Sigmoid colon (tissue), 4 donors: ENCODE data around the gene SLC25A39.

ENCODE experiments used
- CTCF ChIP-seq, 4 experiments: fragments of 450-650 bp in 3 of 4; fragments of 200-600 bp in 1 of 4; IDR thresholded peaks; one replicate each; pipeline ENCODE4 v1.5.1; 2016 to 2019; ENCODE audit warnings: antibody characterized with exemption in 4 of 4, mild to moderate bottlenecking in 3 of 4, moderate library complexity in 2 of 4
- POLR2AphosphoS5 ChIP-seq, 4 donors: sonication (generic); formaldehyde crosslinking; IDR thresholded peaks; one replicate each; pipeline ENCODE4 v1.6.1; 2017; ENCODE audit warnings: antibody characterized with exemption in 4 of 4

- no peak for TF ChIP-seq CTCF (IDR thresholded peaks at IDR 0.05)
- TF ChIP-seq POLR2AphosphoS5 (IDR thresholded peaks at IDR 0.05), result no peak
Measured at GRCh38 chr17:44280392-44280937, 44.2 kb downstream of the SLC25A39 start.
